CD4-positive, alpha-beta T cell (primary cell): ENCODE data around the gene STAT2. TPM values are rescaled to one million over a fixed set of nuclear protein-coding genes. Genes with fewer than 3 reads are reported as not detected.
A peak's percentile ranks its signal among the peaks of the same experiment; 100 is the strongest.

Source experiments
- ATAC-seq: fragments of 200-7000 bp; cut with Tn5 transposase; one replicate; pipeline ENCODE4 v1.10.0; 2022; ENCODE audit warnings: mild to moderate bottlenecking; ENCODE audit not compliant: poor library complexity
- CTCF ChIA-PET: fragments of 350-600 bp; sonication (Branson Sonifier 250); formaldehyde crosslinking; loops from one replicate; lab custom pipeline; 2021; ENCODE audit warnings: antibody characterized with exemption, inconsistent platforms; lab: Charles Lee
- POLR2A ChIA-PET: fragments of 350-600 bp; sonication (Branson Sonifier 250); formaldehyde crosslinking; loops from one replicate; lab custom pipeline; 2021; ENCODE audit warnings: antibody characterized with exemption, inconsistent platforms; lab: Charles Lee
- DNase-seq, 14 experiments: peaks; one replicate each; pipeline ENCODE4 v3.0.0-alpha.2; 2013 to 2020; ENCODE audit warnings: mixed read lengths in 2 of 14
- H3K27ac ChIP-seq, 2 donors: one replicate each; pipeline versions ENCODE4 v1.5.1 to v1.7.0; 2013; ENCODE audit warnings: low read length in 2 of 2, low read depth in 1 of 2, mild to moderate bottlenecking in 1 of 2
- H3K27me3 ChIP-seq, 2 experiments: 1 replicate in 1 of 2; 2 replicates in 1 of 2; pipeline versions ENCODE4 v1.6.1 to v1.7.0; 2013; ENCODE audit warnings: low read length in 2 of 2, control low read depth in 1 of 2, mild to moderate bottlenecking in 1 of 2, moderate library complexity in 1 of 2; ENCODE audit not compliant: insufficient read depth in 2 of 2, control insufficient read depth in 1 of 2
- H3K36me3 ChIP-seq: one replicate; pipeline ENCODE4 v1.6.1; 2013; ENCODE audit warnings: low read length, control low read depth; ENCODE audit not compliant: insufficient read depth
- H3K4me1 ChIP-seq: one replicate; pipeline ENCODE4 v1.6.1; 2013; ENCODE audit warnings: low read length, control low read depth; ENCODE audit not compliant: insufficient read depth
- H3K4me3 ChIP-seq: one replicate; pipeline ENCODE4 v1.5.1; 2013; ENCODE audit warnings: mild to moderate bottlenecking, low read length, moderate library complexity
- H3K9me3 ChIP-seq, 2 experiments: 1 replicate in 1 of 2; 2 replicates in 1 of 2; pipeline versions ENCODE4 v1.6.1 to v1.7.0; 2013; ENCODE audit warnings: low read length in 2 of 2, mild to moderate bottlenecking in 2 of 2, control low read depth in 1 of 2, moderate library complexity in 1 of 2; ENCODE audit not compliant: control insufficient read depth in 1 of 2, insufficient read depth in 1 of 2
- H3K27ac Mint-ChIP-seq: one replicate; pipeline ENCODE4 v1.8.0; 2020; ENCODE audit warnings: mixed read lengths
- H3K27me3 Mint-ChIP-seq: one replicate; pipeline ENCODE4 v1.8.0; 2021; ENCODE audit warnings: mixed read lengths
- H3K36me3 Mint-ChIP-seq: one replicate; pipeline ENCODE4 v1.8.0; 2021; ENCODE audit warnings: low read depth, mixed read lengths
- H3K4me1 Mint-ChIP-seq: one replicate; pipeline ENCODE4 v1.8.0; 2021; ENCODE audit warnings: low read depth, mixed read lengths
- H3K4me3 Mint-ChIP-seq: one replicate; pipeline ENCODE4 v1.8.0; 2020; ENCODE audit warnings: mild to moderate bottlenecking, mixed read lengths
- H3K9me3 Mint-ChIP-seq: one replicate; pipeline ENCODE4 v1.8.0; 2020; ENCODE audit warnings: mixed read lengths
- CTCF ChIP-seq: fragments of 200-600 bp; IDR thresholded peaks from one replicate; pipeline ENCODE4 v1.8.0; 2022; ENCODE audit warnings: antibody characterized with exemption, mild to moderate bottlenecking
- intact Hi-C, 2 experiments: fragments of 100-400 bp; cut with DNase I in 1 of 2; cut with micrococcal nuclease in 1 of 2; formaldehyde crosslinking; loops; one replicate each; pipeline versions ENCODE4 v1.15.1 to v1.9.0; 2023 to 2025; cut with DNase I, micrococcal nuclease
- total RNA-seq, 174 experiments: library from RNA in 2 of 174; stranded (reverse) in 2 of 174; gene quantifications; one replicate each; pipeline ENCODE4 v1.2.3 and lab custom pipeline; 2021 to 2026

Gene STAT2
- total RNA-seq, 2 experiments from 2014 or later: 114 to 125 TPM

GRCh38 chr12:56304872-56305590, 54.9 kb downstream of the STAT2 start:
- Mint-ChIP-seq H3K27ac (peak overlapping the region; percentile 20), H3K4me3 (no peak overlapping the region), H3K4me1 (peaks cover 23% of the 10 kb centered on the region), H3K36me3 (peaks cover 36% of the 10 kb centered on the region), H3K27me3 (no peaks in the 10 kb centered on the region), H3K9me3 (no peaks in the 10 kb centered on the region)
- DNase-seq: no peak
- Histone ChIP-seq H3K27ac (peak overlapping the region in 1 of 2 donors; percentile 25), H3K27me3 (no peaks in the 10 kb centered on the region), H3K9me3 (no peaks in the 10 kb centered on the region), H3K4me3 (no peak overlapping the region), H3K4me1 (peaks cover 20% of the 10 kb centered on the region), H3K36me3 (peaks cover 27% of the 10 kb centered on the region)
- TF ChIP-seq CTCF: no peak
- ChIA-PET POLR2A (no interaction called here), CTCF (no interaction called here)
- no peak for ATAC-seq
- intact Hi-C loops: no loop called here

- Mint-ChIP-seq H3K9me3 (no peaks in the 10 kb centered on the region), H3K4me1 (peaks cover 31% of the 10 kb centered on the region), H3K27ac (no peak overlapping the region), H3K36me3 (peaks cover 39% of the 10 kb centered on the region), H3K4me3 (no peak overlapping the region), H3K27me3 (no peaks in the 10 kb centered on the region)
- no peak overlapping the region for H3K4me3 ChIP-seq
- ChIA-PET CTCF (no interaction called here), POLR2A (no interaction called here)
- no peaks in the 10 kb centered on the region for H3K27me3 ChIP-seq
- H3K36me3 ChIP-seq: peaks cover 21% of the 10 kb centered on the region
- no peaks in the 10 kb centered on the region for H3K9me3 ChIP-seq
- peaks cover 23% of the 10 kb centered on the region for H3K4me1 ChIP-seq
- ATAC-seq (no peak), DNase-seq (no peak)
- TF ChIP-seq CTCF: no peak
- H3K27ac ChIP-seq: no peak overlapping the region
- intact Hi-C loops: no loop called here
Observed at GRCh38 chr12:56304276-56304675, 55.6 kb downstream of the STAT2 start.

- no peak for ATAC-seq
- peak overlapping the region; percentile 91 to 96 for H3K27ac ChIP-seq
- Mint-ChIP-seq H3K27ac (peak overlapping the region; percentile 97), H3K36me3 (peaks cover 50% of the 10 kb centered on the region), H3K9me3 (no peaks in the 10 kb centered on the region), H3K4me3 (peak overlapping the region; percentile 98), H3K27me3 (no peaks in the 10 kb centered on the region), H3K4me1 (peaks cover 64% of the 10 kb centered on the region)
- H3K27me3 ChIP-seq: no peaks in the 10 kb centered on the region
- CTCF ChIA-PET: interaction anchor here (0.8 to 4.5 kb wide), 4 partner anchors 10 to 182 kb away, joined by 3 to 20 read pairs (median 4); partner anchors contain the start of genes ANKRD52 and ZC3H10
- H3K4me3 ChIP-seq: peak overlapping the region; percentile 72
- H3K4me1 ChIP-seq: peaks cover 56% of the 10 kb centered on the region
- peaks cover 23% of the 10 kb centered on the region for H3K36me3 ChIP-seq
- TF ChIP-seq CTCF: no peak
- intact Hi-C loops: loop anchor here in 1 of 2 experiments (1.0 to 2.0 kb wide), 4 partner anchors 34 to 174 kb away; partner anchors contain the start of genes COQ10A and STAT2
- H3K9me3 ChIP-seq: no peaks in the 10 kb centered on the region
- DNase-seq: no peak
- POLR2A ChIA-PET: interaction anchor here (0.9 to 3.6 kb wide), 5 partner anchors 9 to 111 kb away, joined by 3 to 31 read pairs (median 5); partner anchors contain the start of genes CNPY2, COQ10A, RNF41 and SMARCC2
Observed at GRCh38 chr12:56300644-56301464, 59.1 kb downstream of the STAT2 start.
